Inferior parietal cortex (tissue), 1 donor: ENCODE measurements around the gene ZMIZ1.

ENCODE experiments used
- DNase-seq: peaks from one replicate; pipeline ENCODE4 v3.0.0-alpha.2; 2016; ENCODE audit errors: extremely low spot score

Gene ZMIZ1

GRCh38 chr10:79231908-79232307, 163.1 kb downstream of the ZMIZ1 start:
- DNase-seq, result no peak

- DNase-seq, result no peak
Observed at GRCh38 chr10:79232864-79233263, 164.1 kb downstream of the ZMIZ1 start.

DNA sequence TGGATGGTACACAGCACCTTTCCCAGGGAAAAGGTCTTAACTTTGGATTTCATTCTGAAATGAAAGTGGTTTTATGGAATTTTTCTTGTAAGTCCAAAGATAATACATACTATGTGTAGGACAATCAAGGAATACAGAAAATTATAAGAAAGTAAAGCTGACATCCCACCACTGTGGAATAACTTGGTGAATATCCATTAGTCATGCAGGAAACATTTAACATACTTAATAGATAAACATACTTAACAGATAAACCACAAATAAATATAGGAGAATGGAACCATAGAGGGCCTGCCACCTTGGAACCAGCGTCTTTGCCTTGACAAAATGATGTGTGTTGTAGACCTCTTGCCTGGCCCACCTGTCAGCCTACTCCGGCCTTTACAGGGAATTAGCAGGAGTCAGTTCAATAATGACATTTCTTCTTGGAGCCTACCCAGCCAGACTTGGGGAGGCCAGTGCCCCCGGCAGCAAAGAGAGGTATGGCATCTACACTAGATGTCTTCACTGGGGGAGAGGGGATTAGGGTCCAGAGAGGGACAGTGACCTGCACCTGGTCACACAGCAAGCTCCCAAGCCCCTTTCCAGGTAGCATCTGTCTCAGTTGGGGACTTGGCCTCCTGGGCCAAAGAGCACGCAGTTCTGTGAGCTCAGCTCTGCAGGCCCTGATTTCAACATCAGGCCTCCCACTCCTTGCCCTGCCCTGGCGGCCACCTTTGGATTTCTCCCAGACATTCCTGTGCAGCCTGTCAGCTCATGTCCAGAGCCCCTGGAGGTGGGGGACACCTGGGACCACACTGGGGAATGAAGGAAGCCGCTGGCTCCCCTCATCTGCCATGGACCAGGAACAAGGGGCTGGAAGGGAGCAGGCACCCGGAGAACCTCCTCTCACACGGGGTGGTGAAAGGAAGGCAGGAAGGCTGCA, 165.9 kb downstream of the ZMIZ1 start:
- DNase-seq, result no peak

GRCh38 chr10:79235765-79236432, 167.1 kb downstream of the ZMIZ1 start:
- DNase-seq, result no peak

- DNase-seq, result no peak
Observed at GRCh38 chr10:79236433-79236765, 167.6 kb downstream of the ZMIZ1 start.

DNA sequence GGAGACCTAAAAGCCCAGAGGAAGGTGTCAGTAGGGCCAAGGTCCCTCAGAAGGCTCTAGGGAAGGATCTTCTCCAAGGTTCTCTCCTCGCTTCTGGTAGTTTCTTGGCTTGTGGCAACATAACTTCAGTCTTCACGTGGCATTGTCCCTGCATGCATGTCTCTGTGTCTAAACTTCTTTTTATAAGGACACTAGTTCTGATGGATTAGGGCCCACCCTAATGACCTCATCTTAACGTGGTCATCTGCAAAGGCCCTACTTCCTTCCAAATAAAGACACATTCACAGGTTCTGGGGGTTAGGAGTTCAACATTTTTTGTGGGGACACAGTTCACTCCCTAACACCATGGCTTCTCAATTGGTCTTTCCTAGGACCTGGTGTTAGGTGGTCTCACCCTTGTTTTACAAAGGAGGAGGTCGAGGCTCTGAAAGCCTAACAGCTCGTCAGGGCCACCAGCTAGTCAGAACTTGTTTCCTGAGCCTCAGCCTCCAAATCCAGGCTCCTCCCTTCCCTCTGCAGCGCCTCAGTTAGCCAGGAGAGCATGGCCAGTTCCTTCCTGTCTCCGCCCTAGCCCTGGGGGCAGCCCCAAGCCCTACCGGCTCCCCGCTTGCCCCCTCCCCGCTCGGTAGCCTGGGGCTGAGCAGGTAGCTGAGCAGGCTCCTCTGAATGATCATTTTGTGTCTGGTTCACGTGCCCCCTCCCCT, 168.8 kb downstream of the ZMIZ1 start:
- no peak for DNase-seq

DNA sequence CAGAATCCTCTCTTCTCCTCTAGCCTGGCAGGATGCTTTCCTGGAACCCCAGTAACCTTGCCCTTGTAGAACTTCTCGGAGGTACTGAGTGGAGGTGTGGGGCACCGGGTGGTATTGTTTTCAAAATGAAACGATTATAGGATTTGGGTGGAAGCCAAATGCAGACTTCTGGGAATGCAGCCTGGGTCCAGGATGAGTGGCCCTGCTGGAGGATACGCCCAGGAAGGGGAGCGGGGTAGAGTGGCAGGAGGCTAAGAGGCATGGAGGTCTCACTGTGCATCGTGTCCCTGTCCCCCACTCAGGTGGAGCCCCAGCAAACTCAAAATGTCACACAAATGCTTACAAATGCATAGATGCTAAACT, 169.4 kb downstream of the ZMIZ1 start:
- no peak for DNase-seq

DNA sequence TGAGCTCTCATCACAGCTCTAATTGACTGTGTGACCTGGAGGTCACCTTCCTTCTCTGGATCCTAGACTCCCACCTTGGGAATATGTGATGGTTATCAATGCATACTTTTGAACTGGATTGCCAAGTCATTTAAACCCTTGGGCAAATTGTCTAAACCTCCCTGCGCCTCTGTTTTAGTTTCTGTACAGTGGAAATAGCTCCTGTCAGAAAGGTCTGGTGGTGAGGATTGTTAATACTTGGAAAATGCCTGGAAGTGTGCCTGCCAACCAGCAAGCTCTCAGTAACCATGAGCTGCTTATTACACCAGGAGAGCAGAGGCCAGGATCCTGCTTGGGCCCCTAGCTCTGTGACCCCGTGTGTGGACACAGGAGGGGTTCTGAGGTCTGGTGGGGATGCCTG, 169.8 kb downstream of the ZMIZ1 start:
- DNase-seq, result no peak

DNA sequence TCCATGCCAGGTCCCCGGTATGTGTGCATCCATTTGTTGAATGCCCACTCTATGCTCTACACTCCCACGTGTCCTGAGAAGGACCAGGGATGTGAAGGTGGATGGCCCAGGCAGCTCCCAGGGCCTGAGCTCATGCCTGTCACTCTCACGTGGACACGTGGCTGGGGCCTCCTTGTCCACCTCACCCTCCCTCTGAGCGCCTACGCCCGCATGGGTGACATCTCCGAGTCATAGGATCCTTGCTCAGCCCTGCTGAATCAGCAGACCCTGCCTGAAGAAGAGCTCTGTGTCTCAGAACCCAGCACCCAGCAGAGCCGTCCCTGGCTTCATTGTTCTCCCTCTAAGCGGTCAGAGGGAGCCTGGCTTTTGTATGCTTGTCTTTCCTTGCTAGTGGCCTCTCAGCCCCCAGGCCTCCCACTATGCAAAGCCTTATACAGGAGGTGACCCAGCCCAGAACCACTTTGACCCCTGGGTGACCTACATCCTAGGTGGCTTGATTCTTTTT, 170.6 kb downstream of the ZMIZ1 start:
- peak; percentile 53 for DNase-seq

- DNase-seq, result no peak
Observed at GRCh38 chr10:79239924-79240581, 171.3 kb downstream of the ZMIZ1 start.

DNA sequence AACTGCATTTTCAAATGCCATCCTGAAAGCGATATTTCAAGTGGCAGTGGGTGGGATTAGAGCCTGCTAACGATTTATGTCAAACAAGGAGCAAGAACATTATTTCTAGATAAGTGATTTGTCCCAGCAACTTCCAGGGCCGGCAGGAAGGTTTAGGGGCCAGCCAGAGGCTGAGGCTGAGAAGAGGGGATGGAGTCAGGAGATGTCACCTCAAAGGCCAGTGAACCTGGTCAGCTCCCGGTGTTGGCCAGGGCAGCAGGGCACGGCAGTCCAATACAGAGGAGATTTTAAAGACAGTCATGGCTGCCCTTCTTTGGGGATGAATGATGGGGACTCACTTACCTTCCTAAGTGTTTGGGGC, 172.8 kb downstream of the ZMIZ1 start:
- no peak for DNase-seq

GRCh38 chr10:79241990-79242619, 173.3 kb downstream of the ZMIZ1 start:
- no peak for DNase-seq

GRCh38 chr10:79242620-79243152, 173.9 kb downstream of the ZMIZ1 start:
- DNase-seq, result no peak

- peak; percentile 68 for DNase-seq
Observed at GRCh38 chr10:79243181-79244067, 174.7 kb downstream of the ZMIZ1 start.

DNA sequence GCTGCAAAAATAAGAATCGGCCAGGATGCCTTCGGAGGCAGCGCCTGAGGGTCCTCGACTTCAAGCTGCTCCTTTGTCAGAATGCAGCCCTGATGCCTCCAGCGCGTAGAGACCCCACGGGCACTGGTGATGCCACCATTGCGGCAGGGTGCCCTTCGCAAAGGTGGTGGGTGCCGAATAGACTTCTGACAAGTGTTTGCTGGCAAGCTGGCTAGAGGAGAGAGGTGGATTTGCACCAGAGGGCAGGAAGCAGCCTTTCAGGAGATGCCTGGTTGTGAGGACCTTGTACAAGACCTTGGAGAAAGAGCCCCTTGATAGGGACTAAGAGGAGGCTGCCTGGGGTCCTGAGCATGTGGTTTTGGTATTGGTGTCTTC, 175.3 kb downstream of the ZMIZ1 start:
- no peak for DNase-seq

DNA sequence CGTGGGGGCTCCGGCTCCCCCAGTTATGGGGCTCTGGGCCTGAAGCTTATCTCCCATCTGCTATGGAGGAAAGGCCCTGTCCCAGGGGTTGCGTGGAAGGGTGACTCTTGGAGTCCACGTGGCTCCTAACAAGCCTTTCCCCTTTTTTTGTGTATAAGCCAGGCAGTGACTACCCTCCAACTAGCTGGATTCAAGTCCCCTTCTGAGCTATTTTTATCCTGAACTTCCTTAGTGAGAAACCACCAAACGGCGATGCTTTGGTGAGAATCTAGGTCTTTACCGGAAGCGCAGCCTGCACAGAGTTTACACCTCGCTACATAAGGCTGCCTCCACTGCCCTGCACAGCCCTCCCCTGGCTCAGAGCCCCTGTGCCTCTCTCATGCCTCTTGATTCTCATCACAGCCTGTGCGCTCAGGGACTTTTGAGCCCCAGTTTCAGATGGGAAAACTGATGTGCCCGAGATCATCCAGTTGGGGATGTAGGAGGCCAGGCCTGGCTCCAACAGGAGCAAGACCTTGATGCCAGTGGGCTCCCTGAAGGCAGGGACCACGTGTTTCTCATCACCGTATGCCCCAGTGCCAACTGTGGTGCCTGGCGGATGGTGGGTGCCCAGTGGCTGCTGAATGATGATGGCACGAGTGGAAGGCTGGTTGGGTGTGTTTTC, 176.2 kb downstream of the ZMIZ1 start:
- DNase-seq, result no peak

- DNase-seq, result no peak
Observed at GRCh38 chr10:79245539-79246208, 176.9 kb downstream of the ZMIZ1 start.

GRCh38 chr10:79246209-79246581, 177.4 kb downstream of the ZMIZ1 start:
- peak; percentile 60 for DNase-seq

GRCh38 chr10:79246606-79247275, 178.0 kb downstream of the ZMIZ1 start:
- DNase-seq, result no peak
